Measurements from ENCODE around the gene AMBRA1.
"Not testable (repeated sequence)": the region's sequence is repeated elsewhere in the genome, so short reads cannot be mapped to it uniquely, and the experiment has no call there.

The AMBRA1 gene

GRCh38 chr11:46381048-46381818 is 212.6 kb downstream of the AMBRA1 start, which contains the start of gene MDK:
Gene MDK, plus strand, starts transcription at chr11:46381669. Its CDS starts 389 bp downstream, at chr11:46382058.
- DNase-seq = no peak

GRCh38 chr11:46380340-46381047 is 213.3 kb downstream of the AMBRA1 start:
- no peak for DNase-seq

GRCh38 chr11:46379482-46380293 is 214.1 kb downstream of the AMBRA1 start:
- not testable (repeated sequence) for DNase-seq

GRCh38 chr11:46378811-46379481 is 214.9 kb downstream of the AMBRA1 start:
- DNase-seq = no peak

- no peak for DNase-seq
Observed at GRCh38 chr11:46378296-46378695, 215.5 kb downstream of the AMBRA1 start.

GRCh38 chr11:46377831-46378230 is 216.0 kb downstream of the AMBRA1 start:
- DNase-seq = no peak

GRCh38 chr11:46377290-46377689 is 216.5 kb downstream of the AMBRA1 start:
- DNase-seq = no peak

GRCh38 chr11:46376258-46377050 is 217.4 kb downstream of the AMBRA1 start:
- DNase-seq = no peak

- DNase-seq = no peak
Observed at GRCh38 chr11:46375392-46376101, 218.3 kb downstream of the AMBRA1 start.

GRCh38 chr11:46374815-46375214 is 219.0 kb downstream of the AMBRA1 start:
- DNase-seq = no peak

GRCh38 chr11:46373787-46374740 is 219.8 kb downstream of the AMBRA1 start:
- no peak for DNase-seq

- not testable (repeated sequence) for DNase-seq
Observed at GRCh38 chr11:46372501-46372900, 221.3 kb downstream of the AMBRA1 start.

GRCh38 chr11:46372086-46372485 is 221.7 kb downstream of the AMBRA1 start:
- DNase-seq = no peak

GRCh38 chr11:46371262-46371661 is 222.6 kb downstream of the AMBRA1 start:
- DNase-seq = not testable (repeated sequence)

GRCh38 chr11:46370253-46370652 is 223.6 kb downstream of the AMBRA1 start:
- DNase-seq = no peak

- peak; percentile 66 for DNase-seq
Observed at GRCh38 chr11:46369458-46370152, 224.2 kb downstream of the AMBRA1 start.

GRCh38 chr11:46367916-46368267 is 225.9 kb downstream of the AMBRA1 start:
- DNase-seq = no peak

- DNase-seq = peak; percentile 48
Observed at GRCh38 chr11:46367244-46367915, 226.4 kb downstream of the AMBRA1 start.
